GM10847 (cell line): ENCODE data around the gene OGFOD2.

Source experiments
- POLR2A ChIP-seq: IDR thresholded peaks from 2 replicates; pipeline ENCODE4 v1.6.1; 2011; ENCODE audit not compliant: insufficient read length; ENCODE audit errors: extremely low read depth

Gene OGFOD2

GRCh38 chr12:122989874-122990419, 14.9 kb downstream of the OGFOD2 start:
- TF ChIP-seq POLR2A = no peak

DNA sequence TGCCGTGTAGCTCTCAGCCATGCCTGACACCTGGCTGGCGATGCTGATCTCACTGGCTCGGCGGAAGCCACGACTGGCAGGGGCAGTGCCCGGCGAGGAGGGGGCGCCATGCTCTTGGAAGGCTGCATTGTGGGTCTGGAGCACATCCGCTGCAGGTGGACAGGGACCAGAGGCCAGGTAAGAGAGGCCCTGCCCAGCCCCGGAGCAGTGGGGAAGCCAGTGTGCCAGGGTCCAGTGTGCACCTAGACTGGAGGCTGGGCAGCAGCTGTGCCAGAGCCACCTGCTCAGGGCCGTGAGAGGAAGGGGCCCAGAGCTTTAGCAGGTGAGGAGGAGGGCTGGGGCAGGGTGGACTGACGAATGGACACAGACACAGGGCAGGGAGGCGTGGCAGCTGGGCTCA, 15.5 kb downstream of the OGFOD2 start:
- TF ChIP-seq POLR2A = no peak

DNA sequence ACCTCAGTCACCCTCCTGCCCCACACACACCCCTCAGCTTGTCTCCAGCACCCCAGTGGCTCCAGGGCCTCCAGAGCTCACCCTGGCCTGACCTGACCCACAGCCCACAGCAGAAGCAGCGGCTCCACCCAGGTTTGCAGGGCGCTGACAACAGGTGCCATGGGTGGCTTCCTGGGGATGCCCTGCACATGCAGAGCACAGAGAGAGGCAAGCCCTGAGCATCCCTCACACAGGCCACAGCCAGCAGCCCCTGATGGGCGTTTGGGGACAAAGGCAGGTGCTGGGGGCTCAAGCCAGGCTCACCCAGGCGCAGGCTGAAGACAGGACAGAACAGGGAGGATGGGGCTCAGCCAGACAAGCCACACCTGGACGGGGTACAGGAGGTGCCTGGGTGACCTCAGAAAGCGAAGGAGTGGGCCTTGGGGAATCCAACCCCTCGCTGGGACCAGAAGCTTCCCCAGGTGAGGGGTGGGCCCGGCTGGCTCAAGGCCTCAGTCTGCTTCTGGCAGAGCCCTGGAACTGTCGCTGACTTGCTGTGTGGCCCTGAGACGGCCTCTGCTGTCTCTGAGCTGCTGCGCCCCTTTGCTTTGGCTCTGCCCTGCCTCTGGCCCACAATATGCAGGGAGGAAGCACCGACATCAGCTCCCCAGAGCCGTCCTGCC, 16.0 kb downstream of the OGFOD2 start:
- no peak for TF ChIP-seq POLR2A

DNA sequence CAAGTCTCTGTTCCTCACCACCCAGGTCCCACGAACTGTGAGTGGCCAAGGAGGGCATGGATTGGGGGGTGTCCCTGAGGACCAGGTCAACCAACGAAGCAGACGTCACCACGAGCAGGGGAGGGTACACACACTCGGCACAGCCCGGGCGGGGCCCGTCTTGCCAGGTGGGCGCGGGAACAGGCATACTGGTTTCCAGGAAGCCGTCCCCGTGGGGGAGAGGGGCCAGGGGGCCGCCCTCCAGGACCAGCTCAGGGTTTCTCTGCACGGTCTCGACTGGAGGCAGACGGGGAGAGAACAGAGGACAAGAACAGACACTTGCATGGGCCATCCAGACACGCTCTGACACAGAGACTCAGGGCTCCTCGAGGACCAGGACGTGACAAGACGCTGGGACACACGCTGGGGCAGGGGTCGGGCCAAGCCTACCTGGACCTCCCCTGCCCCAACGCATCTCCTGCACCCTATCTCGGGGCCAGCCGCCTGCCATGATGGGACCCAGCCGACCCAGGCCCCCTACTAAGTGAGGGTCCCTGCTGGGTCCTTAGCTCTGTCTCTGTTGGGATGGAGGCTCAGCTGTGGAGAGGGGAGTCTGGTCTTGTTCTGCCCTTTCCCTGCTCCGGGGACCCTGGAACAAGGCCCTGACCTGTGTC, 16.7 kb downstream of the OGFOD2 start:
- TF ChIP-seq POLR2A = no peak

DNA sequence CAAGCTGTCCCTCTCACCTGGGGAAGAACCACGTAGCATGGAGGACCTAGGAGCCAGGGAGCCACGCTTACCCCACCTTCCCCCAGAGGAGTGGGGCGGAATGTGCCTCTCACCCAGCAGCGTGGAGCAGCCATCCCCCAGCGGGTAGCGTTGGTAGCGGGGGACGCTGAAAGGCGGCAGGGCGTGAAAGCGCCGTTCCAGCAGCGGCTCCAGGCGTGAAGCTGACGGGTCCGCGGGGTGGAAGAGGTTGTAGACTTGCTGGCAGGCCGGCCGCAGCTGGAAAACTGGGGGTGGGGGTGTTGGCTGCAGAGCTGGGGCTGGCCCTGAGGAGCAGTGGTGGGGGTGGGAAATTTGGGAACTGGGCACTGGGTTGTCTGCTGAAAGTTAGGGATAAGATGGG, 17.3 kb downstream of the OGFOD2 start:
- no peak for TF ChIP-seq POLR2A

GRCh38 chr12:122994140-122994675, 19.2 kb downstream of the OGFOD2 start:
- no peak for TF ChIP-seq POLR2A

DNA sequence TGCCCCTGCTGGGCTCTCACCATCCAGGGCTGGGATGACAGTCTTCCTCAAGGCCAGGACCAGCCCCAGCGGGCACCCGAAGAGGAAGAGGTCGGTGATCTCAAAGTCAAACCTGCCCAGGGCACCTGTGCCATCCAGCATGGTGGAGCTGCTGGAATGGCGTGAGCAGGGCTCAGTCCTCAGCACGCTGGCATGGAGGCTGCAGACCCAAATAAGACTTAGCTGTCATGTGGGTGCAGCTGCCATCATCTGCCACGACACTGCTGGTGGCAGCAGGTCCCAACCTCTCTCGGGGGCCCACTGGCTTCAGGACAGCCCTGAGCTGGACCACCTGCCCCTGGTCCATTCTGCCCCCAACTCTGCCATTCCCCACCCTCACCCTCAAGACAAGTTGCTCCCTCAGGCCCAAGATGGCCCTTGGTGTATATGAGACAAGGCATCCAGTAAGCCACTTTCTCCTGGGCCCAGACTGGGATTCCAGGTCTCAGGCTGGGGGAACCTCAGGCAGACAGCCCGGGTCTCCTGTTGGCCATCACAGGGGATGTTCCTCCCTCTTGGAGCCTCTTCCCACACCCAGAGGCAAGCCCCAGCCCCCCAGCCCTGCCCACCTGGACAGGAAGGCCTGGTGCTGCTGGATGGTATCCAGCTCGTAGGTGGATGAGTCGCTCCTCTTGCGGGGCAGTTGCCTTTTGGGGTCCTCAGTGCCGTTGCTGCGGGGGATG, 19.9 kb downstream of the OGFOD2 start:
- no peak for TF ChIP-seq POLR2A

DNA sequence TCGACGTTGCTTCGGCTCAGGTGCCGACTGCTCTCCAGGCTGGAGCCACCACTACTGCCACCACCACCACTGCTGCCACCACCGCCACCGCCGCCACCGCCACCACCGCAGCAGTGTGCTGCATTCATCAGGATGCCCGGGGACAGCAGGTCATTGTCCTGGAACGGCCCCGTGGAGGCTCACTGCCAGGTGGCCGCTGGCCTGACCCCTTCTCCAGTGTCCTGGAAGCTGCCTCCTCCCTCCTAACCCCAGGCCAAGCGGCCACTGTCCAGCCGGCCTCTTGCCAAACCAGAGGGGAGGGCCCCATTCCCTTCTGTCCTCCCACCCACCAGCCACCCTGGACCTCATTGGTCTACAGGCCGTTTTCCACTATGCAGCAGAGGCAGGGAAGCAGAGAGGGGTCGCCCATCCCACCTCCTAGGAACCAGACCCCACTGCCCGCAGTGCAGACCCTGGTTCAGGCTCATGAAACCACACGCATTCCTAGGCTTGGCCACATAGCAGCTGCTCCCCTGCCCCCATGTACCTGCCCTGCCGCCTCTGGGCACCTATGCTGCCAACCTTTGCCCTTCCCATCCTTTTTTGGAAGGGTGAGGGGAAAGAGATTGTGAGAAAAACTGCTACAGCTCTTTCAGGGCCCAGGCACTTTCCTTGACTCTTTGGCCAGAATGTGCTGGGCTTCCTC, 20.6 kb downstream of the OGFOD2 start:
- no peak for TF ChIP-seq POLR2A

GRCh38 chr12:122996188-122996601, 21.2 kb downstream of the OGFOD2 start:
- no peak for TF ChIP-seq POLR2A

DNA sequence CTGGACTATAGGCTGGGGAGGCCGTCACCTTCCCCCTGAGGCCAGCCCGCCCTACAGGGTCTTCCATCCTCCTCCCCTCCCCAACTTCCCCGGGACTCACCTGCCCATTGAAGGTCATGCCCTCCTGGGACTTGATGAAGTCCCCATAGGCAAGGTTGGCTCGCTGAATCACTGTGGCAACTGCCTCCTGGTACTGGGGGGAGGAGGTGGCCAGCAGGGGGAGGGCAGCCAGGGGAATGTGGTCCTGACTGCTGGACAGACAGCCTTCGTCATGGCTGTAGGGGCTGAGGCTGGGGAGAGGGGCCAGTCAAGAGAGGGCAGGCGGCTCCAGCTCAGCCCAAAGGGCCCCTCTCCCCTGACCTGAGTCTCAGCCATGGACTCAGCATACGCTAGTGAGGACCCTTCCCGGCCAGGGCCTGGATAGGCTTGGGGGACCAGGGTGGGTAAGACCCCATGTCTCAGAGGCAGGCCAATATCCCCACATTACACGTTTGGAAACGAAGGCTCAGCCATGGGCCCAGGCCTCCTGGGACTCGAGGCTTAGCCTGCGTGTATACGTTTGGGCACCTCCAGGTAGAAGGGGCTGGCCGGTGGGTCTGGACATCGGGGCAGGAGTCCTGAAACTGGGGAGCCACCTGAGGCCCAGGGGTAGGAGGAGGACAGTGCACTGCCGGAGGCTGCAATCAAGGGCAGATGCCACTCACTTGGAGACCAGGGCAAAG, 21.7 kb downstream of the OGFOD2 start:
- TF ChIP-seq POLR2A = no peak

DNA sequence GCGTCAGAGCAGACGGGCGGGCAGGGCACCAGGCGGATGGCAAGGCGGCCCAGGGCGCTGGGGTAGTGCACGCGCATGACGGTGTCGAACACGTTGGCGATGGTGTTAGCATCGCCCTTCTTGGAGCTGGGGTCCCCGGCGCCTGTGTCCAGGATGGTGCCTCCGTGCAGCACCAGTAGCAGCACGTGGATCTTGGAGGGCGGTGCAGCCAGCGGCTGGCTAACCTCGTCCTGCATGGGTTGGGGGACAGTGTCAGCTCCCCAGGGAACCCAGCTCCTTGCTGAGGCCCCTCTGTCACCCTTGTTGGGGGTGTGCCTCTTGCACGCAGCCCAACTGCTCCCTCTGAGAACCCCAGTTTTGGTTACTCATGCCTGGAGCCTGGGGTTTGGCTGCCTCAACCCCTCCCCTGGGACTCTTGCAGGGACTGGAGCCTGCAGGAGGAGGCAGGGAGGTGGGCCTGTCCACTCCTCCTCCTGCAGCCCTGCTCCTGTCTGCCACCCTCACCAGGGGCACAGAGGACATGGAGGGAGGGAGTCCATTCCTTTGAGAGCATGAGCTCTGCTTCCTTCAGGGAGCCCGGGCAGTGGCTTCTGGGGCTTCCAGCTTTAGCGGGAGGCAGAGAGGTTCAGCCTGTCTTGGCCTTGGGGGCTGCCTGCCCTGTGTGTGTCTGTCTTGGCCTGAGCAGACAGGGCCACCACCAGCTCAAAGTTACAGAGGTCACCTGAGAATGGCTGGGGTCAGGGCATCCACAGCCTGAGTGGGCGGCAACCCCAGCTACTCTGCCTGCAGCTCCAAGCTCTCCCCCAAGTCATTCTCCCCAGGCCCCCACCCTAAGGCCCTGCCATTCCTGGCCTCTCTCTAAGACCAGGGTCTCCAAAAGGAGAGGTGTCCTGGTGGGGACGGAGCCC, 22.6 kb downstream of the OGFOD2 start:
- no peak for TF ChIP-seq POLR2A

DNA sequence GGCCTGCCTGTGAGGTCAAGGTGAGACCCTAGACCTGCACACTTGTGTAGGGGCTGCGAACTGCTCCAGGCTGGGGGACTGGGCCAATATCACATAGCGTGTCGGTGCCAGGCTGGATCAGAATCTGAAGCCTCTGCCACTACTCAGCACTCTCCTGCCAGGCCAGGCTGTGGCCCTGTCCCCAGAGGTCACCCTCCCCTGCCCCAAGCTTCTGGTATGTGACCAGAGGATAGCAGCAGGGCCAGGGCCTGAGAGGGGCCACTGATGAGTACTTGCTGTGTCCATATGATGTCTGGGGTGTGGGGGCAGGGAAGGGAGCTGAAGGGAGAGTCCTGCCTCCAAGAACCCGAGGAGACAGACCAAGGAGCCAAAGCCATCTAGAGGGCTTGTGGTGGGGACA, 23.3 kb downstream of the OGFOD2 start:
- TF ChIP-seq POLR2A = no peak

DNA sequence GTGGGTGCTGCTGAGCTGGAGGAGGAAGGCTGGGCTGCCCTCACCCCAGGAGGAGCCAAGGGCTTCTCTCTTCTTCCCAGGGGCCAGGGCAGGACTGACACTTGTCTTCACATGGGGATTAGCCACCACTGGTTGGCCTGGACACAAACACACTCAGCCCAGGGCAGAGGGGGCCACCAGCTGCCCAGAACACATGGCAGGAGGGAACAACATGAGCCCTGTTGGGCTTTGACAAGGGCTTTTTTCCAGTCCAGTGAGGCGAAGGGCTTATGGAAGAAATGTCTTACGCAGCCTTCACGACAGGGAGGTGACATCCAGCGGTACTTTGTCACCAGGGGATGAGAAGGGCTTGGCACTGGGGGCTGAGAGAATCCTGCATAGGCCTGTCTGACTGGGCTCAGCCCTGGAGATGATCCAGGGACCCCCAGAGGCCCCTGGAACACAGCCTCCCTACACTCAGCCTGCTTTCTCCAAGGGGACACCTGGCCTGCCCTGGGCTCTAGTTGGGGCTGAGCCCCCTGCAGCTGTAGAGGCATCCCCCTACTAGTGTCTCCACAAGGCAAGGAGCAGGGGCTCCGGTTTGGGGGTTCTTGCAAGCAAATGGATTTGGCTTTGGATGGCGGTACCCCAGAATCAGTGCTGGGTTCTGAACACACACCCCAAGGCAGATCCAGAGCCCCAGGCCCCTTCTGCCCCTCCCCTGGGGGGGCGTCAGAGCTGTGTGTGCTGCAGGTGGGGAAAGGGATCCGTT, 24.3 kb downstream of the OGFOD2 start:
- TF ChIP-seq POLR2A = no peak
